GM19324 (cell line): Measurements from ENCODE around the gene CAPN15.
"Not testable (repeated sequence)": the region's sequence is repeated elsewhere in the genome, so short reads cannot be mapped to it uniquely, and the experiment has no call there.

Source experiments
- ATAC-seq: cut with Tn5 transposase; IDR thresholded peaks from one replicate; pipeline ENCODE4 v1.9.1; 2021; ENCODE audit warnings: mild to moderate bottlenecking, moderate library complexity; ENCODE audit not compliant: unreplicated experiment, low FRiP score

The CAPN15 gene

DNA sequence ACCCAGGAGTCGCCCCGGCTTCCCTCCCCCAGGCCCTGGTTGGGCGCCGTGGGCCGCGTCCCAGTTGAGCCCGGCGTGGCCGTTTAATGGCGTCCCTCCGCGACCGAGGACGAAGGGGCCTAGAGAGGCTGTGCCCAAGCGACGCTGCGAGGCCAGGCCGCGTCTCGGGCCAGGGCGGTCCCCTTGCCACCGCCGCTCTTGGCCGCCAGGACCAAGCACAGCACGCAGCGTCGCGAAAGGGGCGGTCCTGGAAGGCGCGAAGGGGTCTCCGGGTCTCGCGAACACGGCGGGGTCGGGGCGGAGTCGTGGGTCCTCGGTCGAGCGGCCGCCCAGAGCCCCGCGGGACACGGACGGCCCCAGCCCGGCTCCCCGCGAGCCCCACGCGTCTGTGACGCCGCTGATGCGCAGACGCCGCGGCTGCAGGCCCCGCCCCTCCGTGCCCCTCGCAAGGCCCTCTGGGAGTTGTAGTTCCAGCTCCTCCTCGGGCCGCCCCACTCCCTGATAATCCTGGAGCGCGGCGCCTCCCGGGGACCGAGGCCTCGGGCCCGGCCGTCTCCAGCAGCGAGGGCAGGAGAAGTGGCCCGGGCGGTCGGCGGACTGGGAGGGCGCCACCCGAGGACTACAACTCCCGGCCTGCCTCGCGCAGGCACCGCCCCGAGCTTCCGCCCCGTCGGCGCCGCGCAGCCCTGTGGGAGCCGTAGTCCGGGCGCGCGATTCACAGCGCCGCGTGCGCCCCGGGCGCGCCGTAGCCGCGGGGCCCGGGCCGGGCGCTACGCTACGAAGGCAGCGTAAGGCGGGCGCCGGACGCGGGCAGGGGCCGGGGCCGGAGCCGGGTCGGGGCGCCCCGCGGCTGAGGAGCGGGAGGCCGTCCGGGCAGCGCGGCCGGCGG is at the start of gene CAPN15:
TSS of gene CAPN15 (plus strand) at position 698 of the 889 bp plus-strand sequence. CDS start 19,127 bp downstream, outside the sequence.
- peak; percentile 73 for ATAC-seq

DNA sequence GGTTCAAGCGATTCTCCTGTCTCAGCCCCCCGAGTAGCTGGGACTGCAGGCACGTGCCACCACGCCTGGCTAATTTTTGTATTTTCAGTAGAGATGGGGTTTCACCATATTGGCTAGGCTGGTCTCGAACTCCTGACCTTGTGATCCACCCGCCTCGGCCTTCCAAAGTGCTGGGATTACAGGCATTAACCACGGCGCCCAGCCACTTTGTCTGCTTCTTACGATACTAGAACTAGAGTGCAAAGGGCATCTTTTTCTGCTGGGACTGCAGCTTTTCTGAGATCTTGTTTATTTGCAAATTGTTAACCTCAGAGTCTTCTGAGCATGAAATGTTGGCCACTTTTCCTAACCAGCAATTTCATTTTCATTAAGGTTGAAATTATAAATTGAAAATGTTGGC is 49.2 kb upstream of the CAPN15 start:
- ATAC-seq, result not testable (repeated sequence)

DNA sequence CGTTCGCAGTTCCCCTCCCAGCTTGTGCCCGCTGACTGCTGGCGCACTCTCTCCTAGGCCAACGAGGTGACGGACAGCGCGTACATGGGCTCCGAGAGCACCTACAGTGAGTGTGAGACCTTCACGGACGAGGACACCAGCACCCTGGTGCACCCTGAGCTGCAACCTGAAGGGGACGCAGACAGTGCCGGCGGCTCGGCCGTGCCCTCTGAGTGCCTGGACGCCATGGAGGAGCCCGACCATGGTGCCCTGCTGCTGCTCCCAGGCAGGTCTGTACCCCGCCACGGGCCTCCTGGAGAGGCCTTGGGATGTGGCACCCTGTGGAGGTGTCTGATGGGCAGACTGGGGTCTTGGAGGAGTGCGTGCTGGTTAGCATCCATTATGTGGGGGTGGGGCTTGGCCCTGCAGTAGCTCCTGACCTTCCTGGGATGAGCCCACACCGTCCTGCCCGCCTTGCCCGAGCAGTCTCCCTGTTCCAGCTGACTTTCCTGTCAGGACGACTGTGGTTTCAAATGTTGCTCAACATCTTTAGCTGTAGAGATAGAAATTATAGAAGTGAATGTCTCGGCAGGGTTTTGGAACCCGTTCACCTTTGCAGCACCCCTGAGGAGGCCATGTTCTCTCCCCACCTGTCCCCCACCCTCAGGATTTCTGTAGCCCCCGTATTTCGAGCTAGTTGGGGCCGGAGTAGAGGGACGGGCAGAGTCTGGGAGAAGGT is 44.9 kb upstream of the CAPN15 start:
- ATAC-seq, result no peak

DNA sequence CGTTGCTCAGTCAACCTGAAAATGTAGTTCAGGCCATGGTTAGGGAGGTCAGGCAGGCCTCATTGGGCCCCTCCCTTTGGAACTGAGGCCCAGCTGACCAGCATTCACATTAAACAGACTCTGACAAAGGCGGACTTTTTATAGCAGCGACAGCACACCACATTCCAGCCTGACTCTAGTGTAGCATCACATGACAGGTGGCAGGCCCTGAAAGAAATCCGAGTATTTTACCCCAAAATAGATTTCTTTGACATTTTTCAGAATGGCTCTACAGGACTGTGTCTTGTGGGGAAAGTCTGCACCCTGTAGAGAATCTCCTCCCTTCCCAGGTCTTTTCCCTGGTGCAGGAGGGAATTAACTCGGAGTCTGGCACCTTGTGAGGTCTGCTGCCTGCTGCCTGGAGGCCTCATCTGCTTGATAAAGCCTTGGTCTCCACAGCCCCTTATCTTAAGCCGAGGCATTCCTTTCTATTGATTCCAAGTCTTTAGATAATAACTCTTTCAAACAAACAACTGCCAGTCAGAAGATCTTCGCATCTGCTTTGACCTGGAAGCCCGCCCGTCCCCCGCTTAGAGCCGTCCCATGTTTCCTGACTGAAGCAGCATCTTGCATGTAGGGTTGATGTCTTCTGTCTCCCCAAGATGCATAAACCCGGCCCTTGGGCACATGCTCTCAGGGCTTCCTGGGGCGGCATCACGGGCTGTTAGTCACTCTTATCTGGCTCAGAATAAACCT is 44.0 kb upstream of the CAPN15 start:
- no peak for ATAC-seq

DNA sequence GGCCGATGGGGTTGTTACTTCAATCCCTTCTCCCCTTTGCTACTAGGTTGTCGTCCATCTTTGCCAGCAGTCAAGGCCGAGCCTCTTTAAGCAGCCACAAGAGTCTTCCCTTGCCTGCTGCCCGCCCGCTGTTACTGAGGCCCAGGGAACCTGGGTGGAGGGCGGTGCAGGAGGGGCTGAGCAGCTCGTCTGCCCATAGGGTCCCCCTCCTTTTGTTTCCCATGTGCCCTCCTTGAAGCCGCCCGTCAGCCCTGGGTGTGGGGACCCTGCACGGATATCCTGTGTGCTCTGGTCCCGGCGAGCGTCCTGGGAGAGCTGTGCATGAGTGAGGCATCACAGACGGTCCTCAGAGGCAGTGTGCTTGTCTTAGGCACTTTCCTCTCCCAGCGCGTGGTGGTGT is 37.9 kb upstream of the CAPN15 start:
- no peak for ATAC-seq

DNA sequence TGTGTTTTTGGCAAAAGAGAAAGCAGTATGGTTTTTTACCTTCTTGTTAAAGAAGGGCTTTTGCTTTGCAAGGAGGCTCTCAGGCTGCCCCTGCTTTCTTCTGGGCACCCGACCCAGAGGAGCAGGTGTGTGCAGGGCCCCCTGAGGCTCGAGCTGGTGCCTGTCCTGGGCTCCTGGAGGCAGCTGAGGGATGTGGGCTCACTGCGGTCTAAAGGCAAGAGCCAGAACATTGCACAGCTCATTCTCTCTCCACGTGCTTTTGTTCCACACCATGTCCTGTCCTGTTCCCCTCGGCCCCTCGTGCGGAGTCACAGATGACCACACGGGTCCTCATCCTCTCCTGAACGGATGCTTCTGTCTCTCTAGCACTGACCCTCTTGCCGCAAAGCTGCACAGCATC is 36.7 kb upstream of the CAPN15 start:
- no peak for ATAC-seq

DNA sequence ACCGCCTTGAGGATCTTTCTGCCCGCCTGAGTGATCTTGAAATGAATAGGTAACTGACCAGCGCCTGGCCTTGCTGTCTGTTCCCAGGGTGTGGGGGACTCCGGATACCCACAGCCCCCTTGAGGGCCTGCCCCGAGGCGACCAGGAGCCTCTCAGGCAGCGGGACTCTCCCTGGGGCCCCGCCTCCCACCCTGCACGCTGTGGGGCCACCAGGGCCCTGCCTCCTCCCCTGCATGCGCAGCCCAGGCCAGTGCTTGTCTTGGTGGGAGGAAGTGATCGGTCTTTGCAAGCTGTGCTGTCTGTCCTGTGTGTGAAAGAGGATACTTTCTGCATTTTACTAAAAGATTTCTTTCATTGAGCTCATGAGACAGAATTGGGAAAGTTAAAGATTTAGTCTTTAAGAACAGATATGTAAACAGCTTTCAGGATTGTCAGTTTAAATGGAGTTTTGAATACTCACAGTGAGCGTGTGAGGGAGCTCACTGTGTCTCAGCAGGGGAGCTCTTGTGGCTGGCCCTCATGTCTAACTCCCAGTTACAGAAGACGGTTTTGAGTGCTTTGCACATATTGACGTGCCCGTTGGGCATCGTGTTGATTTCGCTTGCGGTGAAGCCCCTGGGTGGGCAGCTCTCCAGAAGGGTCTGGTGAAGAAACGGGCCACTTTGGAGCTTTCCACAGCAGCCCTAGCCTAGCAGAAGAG is 36.1 kb upstream of the CAPN15 start:
- ATAC-seq, result no peak

DNA sequence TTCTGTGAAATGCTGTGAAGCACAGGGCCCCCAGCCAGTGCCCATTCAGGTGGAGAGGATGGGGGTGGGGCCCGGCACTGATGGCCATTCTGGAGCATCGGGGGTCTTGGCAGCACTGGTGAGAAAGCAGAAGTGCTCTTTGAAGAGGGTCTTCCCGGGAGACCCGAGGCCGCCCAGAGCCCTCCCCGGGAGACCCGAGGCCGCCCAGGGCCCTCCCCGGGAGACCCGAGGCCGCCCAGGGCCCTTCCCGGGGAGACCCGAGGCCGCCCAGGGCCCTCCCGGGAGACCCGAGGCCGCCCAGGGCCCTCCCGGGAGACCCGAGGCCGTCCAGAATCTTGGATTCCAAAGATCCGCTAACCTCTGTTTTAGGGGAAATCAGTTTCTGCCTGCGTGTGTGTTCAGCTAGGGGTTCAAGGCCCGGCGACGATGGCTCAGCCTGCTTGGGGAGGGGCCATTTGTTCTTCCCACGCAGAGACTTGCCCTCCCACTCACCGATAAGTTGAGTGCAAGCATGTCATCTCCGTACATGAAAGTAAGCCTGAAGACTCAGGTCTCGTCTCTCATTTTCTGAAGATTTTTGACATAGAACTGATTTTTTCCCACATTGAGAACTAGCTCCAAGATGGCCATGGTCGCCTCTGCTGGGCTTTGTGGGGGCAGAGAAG is 35.2 kb upstream of the CAPN15 start:
- no peak for ATAC-seq

DNA sequence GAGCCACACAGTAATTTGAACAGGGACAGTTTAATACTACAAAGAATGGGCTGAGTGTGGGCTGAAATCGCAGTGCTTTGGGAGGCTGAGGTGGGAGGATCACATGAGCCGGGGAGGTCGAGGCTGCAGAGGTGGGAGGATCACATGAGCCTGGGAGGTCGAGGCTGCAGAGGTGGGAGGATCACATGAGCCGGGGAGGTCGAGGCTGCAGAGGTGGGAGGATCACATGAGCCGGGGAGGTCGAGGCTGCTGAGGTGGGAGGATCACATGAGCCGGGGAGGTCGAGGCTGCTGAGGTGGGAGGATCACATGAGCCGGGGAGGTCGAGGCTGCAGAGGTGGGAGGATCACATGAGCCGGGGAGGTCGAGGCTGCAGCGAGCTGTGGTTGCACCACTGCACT is 32.8 kb upstream of the CAPN15 start:
- not testable (repeated sequence) for ATAC-seq

DNA sequence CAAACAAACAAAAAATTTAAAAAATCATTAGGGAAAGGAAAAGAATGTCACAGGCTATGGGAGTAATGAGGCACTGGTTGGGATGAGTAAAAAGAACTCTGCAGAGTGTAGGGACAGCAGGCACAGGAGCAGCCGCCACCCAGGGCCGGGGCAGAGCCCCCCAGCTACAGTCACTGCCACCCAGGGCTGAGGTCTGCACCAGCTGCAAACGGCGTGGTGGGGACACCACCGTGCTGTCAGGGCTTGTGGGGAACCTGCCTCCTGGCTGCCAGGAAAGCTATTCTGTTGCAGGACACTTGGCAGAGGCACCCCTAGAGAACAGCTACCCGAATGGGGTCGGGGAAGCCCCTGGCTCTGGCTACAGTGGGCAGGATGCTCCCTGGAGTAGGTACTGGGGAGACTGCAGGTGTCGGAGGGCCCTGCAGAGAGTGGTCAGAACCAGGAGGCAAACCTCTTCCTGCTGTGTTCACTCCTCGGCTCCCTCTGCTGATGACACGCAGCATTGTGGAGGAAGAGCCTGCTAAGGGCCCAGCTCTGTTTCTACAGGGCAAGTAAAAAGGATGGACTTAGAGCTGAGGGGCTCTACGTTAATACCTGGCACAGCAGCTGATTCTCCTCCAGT is 32.3 kb upstream of the CAPN15 start:
- no peak for ATAC-seq

DNA sequence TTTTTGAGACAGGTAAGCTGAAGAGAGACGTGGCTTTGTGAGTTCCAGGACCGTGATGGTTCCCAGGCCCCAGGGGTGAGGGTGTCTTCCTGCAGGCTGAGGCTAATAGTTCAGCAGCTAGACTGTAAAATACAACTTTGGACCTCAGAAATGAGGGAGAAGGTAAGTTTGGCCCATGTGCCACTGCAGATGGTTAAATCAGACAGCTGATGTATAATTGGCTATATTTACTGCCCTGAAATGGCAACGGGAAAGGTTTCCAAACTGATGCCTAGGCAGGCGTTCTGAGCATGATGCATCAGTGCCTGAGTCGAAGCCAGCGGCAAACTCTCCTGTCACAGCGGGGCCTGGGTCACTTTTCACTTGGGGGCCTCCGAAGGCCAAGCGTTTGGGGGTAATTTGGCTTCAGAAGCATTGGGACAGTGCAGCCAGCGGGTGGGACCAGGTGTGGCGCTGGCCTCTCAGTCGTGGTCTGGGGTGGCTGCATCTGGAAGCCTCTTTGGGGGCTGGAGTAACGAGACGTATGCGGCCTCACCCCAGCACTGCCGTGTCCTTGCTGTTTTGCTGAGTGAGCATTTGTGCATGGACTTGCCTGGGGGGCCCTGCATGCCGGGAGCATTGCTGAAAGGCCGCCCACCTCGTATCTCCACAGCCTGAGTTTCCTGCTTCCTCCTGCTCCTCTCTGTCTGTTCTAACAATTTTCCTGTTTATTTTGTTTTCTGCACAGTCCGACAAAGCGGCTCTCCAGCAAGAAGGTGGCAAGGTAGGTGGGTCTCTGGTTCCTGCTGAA is 31.2 kb upstream of the CAPN15 start:
- no peak for ATAC-seq

DNA sequence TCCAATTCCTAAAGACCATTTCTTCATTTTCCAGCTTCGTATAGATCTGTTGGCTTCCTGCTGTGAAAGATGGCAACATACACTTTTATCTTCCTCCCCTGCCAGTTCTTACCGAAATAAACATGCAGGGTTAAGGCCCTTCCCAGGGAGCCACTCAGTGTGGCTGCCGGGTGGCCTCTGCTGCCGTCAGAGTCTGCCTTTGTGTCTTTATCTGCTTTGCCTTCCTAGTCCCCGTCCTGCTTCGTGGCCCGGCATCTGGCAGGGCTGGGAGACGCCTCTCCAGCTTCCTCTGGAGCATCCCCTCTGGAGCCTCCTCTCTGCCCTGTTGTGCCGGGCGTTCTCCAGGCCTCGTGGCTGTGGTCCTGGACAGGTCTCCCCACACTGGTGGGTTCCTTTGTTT is 30.3 kb upstream of the CAPN15 start:
- ATAC-seq, result no peak

DNA sequence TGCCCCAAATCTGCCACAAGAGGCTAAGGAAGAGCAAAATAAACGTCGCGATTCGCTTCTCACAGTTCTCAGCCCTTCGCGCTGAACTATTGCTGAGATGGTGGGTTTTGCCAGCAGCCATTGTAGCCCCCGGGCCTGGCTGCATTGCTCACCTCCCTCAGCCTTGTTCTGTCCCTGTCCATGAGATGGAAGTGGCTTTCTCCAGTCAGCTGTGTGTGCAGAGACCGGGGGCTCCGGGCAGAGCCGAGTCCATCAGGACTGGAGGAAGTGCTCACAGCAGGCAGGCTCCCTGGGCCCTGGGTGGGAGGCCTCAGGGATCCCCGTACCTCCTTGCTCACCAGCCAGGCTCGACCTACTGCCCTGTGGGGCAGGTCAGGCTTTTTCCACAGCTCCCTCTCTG is 27.6 kb upstream of the CAPN15 start:
- ATAC-seq, result no peak

DNA sequence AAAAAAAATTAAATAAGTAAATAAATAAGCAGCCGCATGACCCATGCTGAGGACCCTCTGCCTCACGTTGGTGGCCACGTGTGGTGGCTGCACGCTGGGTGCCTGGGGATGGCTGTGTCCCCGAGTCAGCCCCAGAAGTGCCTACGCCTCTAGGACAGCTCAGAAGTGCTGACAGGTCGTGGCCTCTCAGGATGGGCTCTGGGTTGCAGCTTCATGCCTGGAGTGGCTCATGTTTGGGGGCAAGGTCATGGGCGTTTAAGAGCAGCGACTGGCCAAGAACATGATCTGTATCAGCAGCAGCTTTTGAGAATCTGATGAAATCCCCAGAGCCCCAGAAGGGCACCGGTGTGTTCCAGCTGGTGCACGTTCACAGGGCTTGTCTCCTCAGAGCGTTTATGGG is 26.8 kb upstream of the CAPN15 start:
- no peak for ATAC-seq

DNA sequence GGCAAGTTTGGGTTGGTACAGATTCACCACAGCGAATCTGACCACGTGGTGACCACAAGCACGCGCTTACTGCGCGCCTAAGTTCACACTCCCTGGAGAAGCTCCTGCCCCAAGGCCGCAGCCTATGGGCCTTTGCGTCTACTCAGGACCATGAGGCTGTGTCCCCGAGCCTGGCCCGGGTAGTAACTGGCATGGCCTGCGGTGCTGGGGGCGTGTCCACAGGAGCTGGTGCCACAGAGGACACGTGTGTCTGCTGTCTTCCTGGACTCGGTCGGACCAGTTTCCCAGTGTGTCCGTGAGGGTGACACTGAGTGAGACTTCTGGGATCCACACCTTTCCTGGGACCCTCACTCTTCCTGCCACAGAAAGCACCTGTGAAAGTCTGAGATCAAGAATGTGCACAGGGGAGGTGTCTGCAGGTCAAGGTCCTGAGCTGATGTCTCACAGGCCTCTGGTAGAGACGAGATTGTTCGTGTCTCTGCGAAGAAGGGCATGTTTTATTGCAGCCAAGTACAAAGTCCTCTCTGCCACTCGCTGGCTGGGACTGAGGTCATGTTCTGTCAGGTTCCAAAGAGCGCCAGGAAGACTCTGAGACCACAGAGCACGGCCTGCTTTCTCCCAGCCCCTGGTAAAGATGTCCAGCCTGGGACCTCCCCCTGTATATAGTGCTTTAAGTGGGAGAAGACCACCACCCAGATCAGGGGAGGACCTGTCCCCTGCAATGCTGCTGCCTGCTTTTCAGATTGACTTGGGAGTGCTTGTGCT is 25.2 kb upstream of the CAPN15 start:
- no peak for ATAC-seq

DNA sequence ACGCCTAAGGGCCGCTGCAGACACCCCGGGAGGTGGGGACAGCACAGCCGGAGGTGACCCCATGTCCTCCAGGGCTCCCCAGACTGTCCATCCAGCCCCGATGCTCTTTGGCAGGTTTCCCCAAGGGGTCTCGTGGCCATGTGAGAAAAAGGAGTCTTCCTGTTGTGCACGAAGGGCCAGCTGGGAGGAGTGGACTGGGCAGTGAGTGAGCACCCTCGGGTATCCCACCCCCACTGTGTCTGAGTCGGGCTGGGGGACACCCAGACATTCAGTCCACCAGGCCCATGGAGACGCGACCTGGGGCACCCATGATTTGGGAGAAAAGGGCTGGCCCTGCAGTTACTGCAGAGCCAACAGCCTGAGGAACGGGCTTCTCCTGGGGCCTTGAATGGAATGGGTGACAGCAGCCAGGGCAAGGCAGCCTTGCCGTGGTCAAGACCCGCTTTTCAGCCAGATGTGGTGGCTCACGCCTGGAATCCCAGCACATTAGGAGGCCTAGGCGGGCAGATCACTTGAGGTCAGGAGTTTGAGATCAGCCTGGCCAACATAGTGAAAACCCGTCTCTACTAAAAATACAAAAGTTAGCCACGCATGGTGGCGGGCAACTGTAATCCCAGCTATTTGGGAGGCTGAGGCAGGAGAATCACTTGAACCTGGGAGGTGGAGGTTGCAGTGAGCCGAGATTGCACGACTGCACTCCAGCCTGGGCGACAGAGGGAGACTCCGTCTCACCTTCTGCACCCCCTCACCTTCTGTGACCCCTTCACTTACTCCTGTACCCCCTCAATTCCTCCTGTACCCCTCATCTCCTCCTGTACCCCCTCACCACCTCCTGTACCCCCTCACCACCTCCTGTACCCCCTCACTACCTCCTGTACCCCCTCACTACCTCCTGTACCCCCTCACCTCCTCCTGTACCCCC is 24.1 kb upstream of the CAPN15 start:
- ATAC-seq, result no peak
